ENCODE measurements around the gene SLC12A7.

Gene SLC12A7

GRCh38 chr5:1106385-1107166 is 5.3 kb downstream of the SLC12A7 start:
- no peak for TF ChIP-seq CTCF (IDR thresholded peaks at IDR 0.05; ENCODE audit: low read depth, low read length)
- H3K4me3 ChIP-seq (ENCODE audit: low read depth, low read length), result no peak overlapping the region

GRCh38 chr5:1105350-1106265 is 6.3 kb downstream of the SLC12A7 start:
- TF ChIP-seq CTCF (IDR thresholded peaks at IDR 0.05; ENCODE audit: low read depth, low read length), result no peak
- no peak overlapping the region for H3K4me3 ChIP-seq (ENCODE audit: low read depth, low read length)

- TF ChIP-seq CTCF (IDR thresholded peaks at IDR 0.05; ENCODE audit: low read depth, low read length), result no peak
- H3K4me3 ChIP-seq (ENCODE audit: low read depth, low read length), result no peak overlapping the region
Measured at GRCh38 chr5:1104327-1105006, 7.4 kb downstream of the SLC12A7 start.

- H3K4me3 ChIP-seq (ENCODE audit: low read depth, low read length), result no peak overlapping the region
- TF ChIP-seq CTCF (IDR thresholded peaks at IDR 0.05; ENCODE audit: low read depth, low read length), result no peak
Measured at GRCh38 chr5:1103505-1104326, 8.1 kb downstream of the SLC12A7 start.

GRCh38 chr5:1103093-1103492 is 8.8 kb downstream of the SLC12A7 start:
- no peak for TF ChIP-seq CTCF (IDR thresholded peaks at IDR 0.05; ENCODE audit: low read depth, low read length)
- H3K4me3 ChIP-seq (ENCODE audit: low read depth, low read length), result no peak overlapping the region

- no peak overlapping the region for H3K4me3 ChIP-seq (ENCODE audit: low read depth, low read length)
- TF ChIP-seq CTCF (IDR thresholded peaks at IDR 0.05; ENCODE audit: low read depth, low read length), result no peak
Measured at GRCh38 chr5:1101961-1102713, 9.7 kb downstream of the SLC12A7 start.
